ENCODE data around the gene NPAS1.

The NPAS1 gene

DNA sequence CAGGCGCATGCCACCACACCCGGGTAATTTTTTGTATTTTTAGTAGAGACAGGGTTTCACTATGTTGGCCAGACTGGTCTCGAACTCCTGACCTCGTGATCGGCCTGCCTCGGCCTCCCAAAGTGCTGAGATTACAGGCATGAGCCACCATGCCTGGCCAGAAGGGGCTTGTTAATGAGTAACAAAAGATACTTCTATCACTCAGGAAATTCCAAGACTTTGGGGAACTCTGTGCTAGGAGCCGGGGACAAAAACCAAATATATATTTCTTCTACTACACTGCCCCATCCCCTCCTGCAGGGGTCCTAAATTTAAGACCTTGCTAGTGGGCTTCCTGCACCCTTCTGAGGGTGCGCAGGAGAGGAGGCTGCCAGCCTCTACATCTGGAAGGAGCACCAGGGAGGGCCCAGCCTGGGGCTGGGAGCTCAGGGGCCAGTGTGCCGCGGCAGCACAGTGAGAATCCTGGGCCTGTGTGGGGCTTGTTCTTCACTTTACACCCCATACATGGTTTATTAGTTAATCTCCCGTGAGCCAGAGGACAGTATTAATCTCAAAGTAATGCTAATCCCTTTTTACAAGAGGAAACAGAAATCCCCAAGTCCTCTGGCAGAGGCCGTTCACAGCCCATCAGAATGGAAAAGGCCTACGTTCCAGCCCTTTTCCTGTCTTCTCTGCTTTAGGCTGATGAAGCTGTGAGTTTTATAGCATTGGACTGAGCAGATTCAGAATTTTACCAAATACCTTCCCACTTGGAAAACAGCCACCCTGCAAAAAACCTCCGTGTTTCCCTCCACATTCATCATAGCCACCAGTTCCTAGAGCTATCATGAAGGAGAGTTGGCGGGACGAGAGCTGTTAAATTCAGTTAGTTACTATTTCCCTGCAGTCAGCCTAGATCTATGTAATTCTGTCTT lies 44.4 kb upstream of the NPAS1 start:
- Histone ChIP-seq H3K79me2 (ENCODE audit: insufficient read depth, low read depth) (no peaks in the 10 kb centered on the region), H3K4me3 (IDR thresholded peaks at IDR 0.05; ENCODE audit: insufficient read depth, low read depth, low read length) (no peak overlapping the region), H3K4me1 (ENCODE audit: low read depth, poor library complexity, severe bottlenecking) (no peaks in the 10 kb centered on the region), H4K20me1 (ENCODE audit: insufficient read depth) (no peaks in the 10 kb centered on the region), H3K36me3 (ENCODE audit: insufficient read depth) (no peaks in the 10 kb centered on the region), H3K4me2 (no peak overlapping the region), H3K9ac (no peak overlapping the region), H3K27ac (no peak overlapping the region), H2AFZ (ENCODE audit: low read depth) (no peak overlapping the region), H3K27me3 (ENCODE audit: insufficient read depth, low read depth) (no peaks in the 10 kb centered on the region)
- TF ChIP-seq, protein P1, sequence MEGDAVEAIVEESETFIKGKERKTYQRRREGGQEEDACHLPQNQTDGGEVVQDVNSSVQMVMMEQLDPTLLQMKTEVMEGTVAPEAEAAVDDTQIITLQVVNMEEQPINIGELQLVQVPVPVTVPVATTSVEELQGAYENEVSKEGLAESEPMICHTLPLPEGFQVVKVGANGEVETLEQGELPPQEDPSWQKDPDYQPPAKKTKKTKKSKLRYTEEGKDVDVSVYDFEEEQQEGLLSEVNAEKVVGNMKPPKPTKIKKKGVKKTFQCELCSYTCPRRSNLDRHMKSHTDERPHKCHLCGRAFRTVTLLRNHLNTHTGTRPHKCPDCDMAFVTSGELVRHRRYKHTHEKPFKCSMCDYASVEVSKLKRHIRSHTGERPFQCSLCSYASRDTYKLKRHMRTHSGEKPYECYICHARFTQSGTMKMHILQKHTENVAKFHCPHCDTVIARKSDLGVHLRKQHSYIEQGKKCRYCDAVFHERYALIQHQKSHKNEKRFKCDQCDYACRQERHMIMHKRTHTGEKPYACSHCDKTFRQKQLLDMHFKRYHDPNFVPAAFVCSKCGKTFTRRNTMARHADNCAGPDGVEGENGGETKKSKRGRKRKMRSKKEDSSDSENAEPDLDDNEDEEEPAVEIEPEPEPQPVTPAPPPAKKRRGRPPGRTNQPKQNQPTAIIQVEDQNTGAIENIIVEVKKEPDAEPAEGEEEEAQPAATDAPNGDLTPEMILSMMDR (conservative IDR thresholded peaks at IDR 0.05; ENCODE audit: low read depth, low read length) = no peak

DNA sequence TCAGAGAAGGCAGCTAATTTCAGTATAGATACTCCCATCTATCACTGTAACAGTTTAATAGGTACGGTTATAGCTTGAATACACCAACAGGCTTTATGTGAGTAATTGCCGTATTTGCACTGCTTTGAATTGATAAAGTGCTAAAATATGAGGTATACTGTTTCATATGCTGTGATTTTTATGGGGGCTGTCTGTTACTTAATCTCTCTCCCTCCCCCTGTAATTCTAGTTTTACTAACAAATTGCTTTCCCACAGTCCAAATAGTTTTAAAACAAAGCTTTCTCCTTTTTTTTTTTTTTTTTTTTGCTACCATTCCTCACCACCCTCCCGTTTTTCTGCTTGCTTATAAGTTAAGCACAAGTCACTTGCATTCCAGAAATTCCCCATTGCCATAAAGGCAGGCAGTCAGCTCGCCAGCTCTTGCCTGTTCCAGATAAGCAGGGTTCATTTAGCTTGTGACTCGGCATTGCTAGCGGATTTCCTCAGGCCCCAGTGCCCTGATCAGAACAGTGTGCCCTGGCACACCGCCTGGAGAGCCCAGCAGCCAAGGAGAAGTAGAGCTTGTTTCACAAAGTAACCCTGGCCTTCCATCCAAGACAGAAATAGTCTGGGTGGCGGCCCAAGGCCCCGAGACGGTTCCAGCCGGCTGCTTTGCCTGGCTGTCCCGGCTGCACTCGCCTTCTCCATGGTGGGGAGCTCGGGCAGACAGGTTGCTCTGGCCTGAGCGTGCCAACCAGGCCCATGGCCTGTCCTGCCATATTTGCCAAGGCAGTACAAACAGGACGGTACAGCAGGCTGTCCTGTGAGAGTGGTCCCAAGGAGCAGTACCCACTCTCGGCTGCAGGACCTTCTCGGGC lies 43.5 kb upstream of the NPAS1 start:
- Histone ChIP-seq H3K27me3 (ENCODE audit: insufficient read depth, low read depth) (no peaks in the 10 kb centered on the region), H4K20me1 (ENCODE audit: insufficient read depth) (no peaks in the 10 kb centered on the region), H3K4me1 (ENCODE audit: low read depth, poor library complexity, severe bottlenecking) (peaks cover 8% of the 10 kb centered on the region), H3K36me3 (ENCODE audit: insufficient read depth) (no peaks in the 10 kb centered on the region), H3K27ac (no peak overlapping the region), H3K4me3 (IDR thresholded peaks at IDR 0.05; ENCODE audit: insufficient read depth, low read depth, low read length) (no peak overlapping the region), H3K79me2 (ENCODE audit: insufficient read depth, low read depth) (no peaks in the 10 kb centered on the region), H3K9ac (no peak overlapping the region), H3K4me2 (no peak overlapping the region), H2AFZ (ENCODE audit: low read depth) (no peak overlapping the region)
- TF ChIP-seq, protein P1 (conservative IDR thresholded peaks at IDR 0.05; ENCODE audit: low read depth, low read length) = no peak

GRCh38 chr19:46976845-46977320 lies 42.8 kb upstream of the NPAS1 start:
- Histone ChIP-seq H3K36me3 (ENCODE audit: insufficient read depth) (no peaks in the 10 kb centered on the region), H2AFZ (ENCODE audit: low read depth) (no peak overlapping the region), H3K4me3 (IDR thresholded peaks at IDR 0.05; ENCODE audit: insufficient read depth, low read depth, low read length) (no peak overlapping the region), H3K27ac (no peak overlapping the region), H3K9ac (no peak overlapping the region), H3K4me2 (no peak overlapping the region), H3K4me1 (ENCODE audit: low read depth, poor library complexity, severe bottlenecking) (peaks cover 12% of the 10 kb centered on the region), H4K20me1 (ENCODE audit: insufficient read depth) (no peaks in the 10 kb centered on the region), H3K79me2 (ENCODE audit: insufficient read depth, low read depth) (no peaks in the 10 kb centered on the region), H3K27me3 (ENCODE audit: insufficient read depth, low read depth) (no peaks in the 10 kb centered on the region)
- TF ChIP-seq, protein P1 (conservative IDR thresholded peaks at IDR 0.05; ENCODE audit: low read depth, low read length) = no peak

DNA sequence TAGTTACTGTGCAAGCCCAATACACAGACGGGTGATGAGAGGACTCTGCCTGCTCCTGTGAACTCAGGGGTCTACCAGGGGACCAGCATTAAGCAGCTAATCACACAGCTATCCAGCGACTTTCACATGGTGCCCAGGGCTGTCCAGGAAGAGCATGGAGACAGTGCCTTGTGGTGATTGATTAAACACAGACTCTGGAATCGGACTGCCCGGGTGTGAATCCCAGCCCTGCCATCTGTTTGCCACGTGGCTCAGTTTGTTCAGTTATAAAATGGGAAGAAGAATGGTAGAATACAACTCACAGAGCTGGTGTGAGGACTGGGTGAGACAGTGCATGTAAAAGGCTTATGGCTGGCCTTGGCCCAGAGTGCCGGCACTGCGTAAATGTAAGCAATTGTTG lies 42.1 kb upstream of the NPAS1 start:
- TF ChIP-seq, protein P1 (conservative IDR thresholded peaks at IDR 0.05; ENCODE audit: low read depth, low read length) = no peak
- Histone ChIP-seq H3K27ac (no peak overlapping the region), H3K27me3 (ENCODE audit: insufficient read depth, low read depth) (no peaks in the 10 kb centered on the region), H3K4me3 (IDR thresholded peaks at IDR 0.05; ENCODE audit: insufficient read depth, low read depth, low read length) (no peak overlapping the region), H2AFZ (ENCODE audit: low read depth) (no peak overlapping the region), H3K36me3 (ENCODE audit: insufficient read depth) (no peaks in the 10 kb centered on the region), H4K20me1 (ENCODE audit: insufficient read depth) (no peaks in the 10 kb centered on the region), H3K4me2 (no peak overlapping the region), H3K4me1 (ENCODE audit: low read depth, poor library complexity, severe bottlenecking) (peaks cover 12% of the 10 kb centered on the region), H3K79me2 (ENCODE audit: insufficient read depth, low read depth) (no peaks in the 10 kb centered on the region), H3K9ac (no peak overlapping the region)

Data from KMS-11 (cell line).